Measurements from ENCODE around the gene BMERB1. TPM values are rescaled to one million over a fixed set of nuclear protein-coding genes. Genes with fewer than 3 reads are reported as not detected.

Gene BMERB1
- total RNA-seq, 1 donor = 57.2 TPM

- DNase-seq (ENCODE audit: insufficient read length, low spot score, missing footprints) = no peak
- Histone ChIP-seq H3K4me2 (ENCODE audit: insufficient read depth, low read length) (peak overlapping the region; percentile 82), H3K9me3 (ENCODE audit: low read depth, low read length) (no peaks in the 10 kb centered on the region), H3K36me3 (ENCODE audit: insufficient read depth, low read length) (no peaks in the 10 kb centered on the region), H3K4me3 (ENCODE audit: insufficient read depth, low read length) (peak overlapping the region; percentile 91), H3K4me1 (ENCODE audit: insufficient read depth, low read length) (peaks cover 16% of the 10 kb centered on the region), H3K27ac (ENCODE audit: low read depth, low read length) (no peak overlapping the region), H4K20me1 (ENCODE audit: insufficient read depth, low read length) (peaks cover 12% of the 10 kb centered on the region), H2AFZ (ENCODE audit: low read length) (peak overlapping the region; percentile 95), H3K27me3 (ENCODE audit: insufficient read depth, low read length) (no peaks in the 10 kb centered on the region), H3K79me2 (ENCODE audit: insufficient read depth, low read length) (peaks cover 47% of the 10 kb centered on the region)
- TF ChIP-seq CTCF (IDR thresholded peaks at IDR 0.05; ENCODE audit: extremely low read depth, low read depth, low read length) = no peak
Measured at GRCh38 chr16:15434079-15434424, 336 bp upstream of the BMERB1 start.

DNA sequence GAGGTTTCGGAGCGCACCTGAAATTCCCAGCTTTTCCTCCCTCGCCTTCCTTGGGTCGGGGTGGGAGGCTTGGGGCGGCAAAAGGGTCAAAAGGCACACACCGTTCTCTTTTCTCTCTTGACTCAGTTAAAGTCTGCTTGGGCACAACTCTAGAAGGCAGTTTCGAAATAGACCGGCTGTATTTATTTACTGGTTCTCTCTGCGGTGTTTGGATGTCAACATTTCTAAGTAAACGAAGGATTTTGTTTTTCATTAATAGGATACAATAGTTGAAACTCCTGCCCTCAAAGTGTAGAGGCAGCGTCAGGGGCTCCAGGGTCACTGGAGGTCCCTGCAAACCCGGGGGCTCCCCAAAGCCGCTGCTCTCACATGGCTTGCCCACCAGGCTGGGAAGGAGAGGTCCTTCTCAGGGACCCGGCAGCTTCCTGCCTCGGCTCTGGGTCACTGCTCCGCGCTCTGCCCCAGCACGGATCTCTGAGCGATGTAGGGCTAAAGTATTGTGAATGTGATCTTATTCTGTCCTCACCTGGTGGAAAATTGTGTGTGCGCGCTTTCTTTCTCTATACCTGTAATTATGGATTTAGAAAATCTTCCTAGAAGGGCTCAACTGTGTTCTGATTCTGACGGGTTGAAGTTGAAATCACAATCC, 952 bp downstream of the BMERB1 start:
- H4K20me1 ChIP-seq (ENCODE audit: insufficient read depth, low read length) = peaks cover 14% of the 10 kb centered on the region
- TF ChIP-seq CTCF (IDR thresholded peaks at IDR 0.05; ENCODE audit: extremely low read depth, low read depth, low read length) = no peak
- peak overlapping the region; percentile 34 for H3K27ac ChIP-seq (ENCODE audit: low read depth, low read length)
- no peaks in the 10 kb centered on the region for H3K9me3 ChIP-seq (ENCODE audit: low read depth, low read length)
- H3K4me2 ChIP-seq (ENCODE audit: insufficient read depth, low read length) = peak overlapping the region; percentile 82
- peak overlapping the region; percentile 88 for H2AFZ ChIP-seq (ENCODE audit: low read length)
- peaks cover 54% of the 10 kb centered on the region for H3K79me2 ChIP-seq (ENCODE audit: insufficient read depth, low read length)
- peak; percentile 78 for DNase-seq (ENCODE audit: insufficient read length, low spot score, missing footprints)
- no peaks in the 10 kb centered on the region for H3K27me3 ChIP-seq (ENCODE audit: insufficient read depth, low read length)
- peaks cover 25% of the 10 kb centered on the region for H3K4me1 ChIP-seq (ENCODE audit: insufficient read depth, low read length)
- H3K4me3 ChIP-seq (ENCODE audit: insufficient read depth, low read length) = peak overlapping the region; percentile 91
- no peaks in the 10 kb centered on the region for H3K36me3 ChIP-seq (ENCODE audit: insufficient read depth, low read length)

- Histone ChIP-seq H3K4me2 (ENCODE audit: insufficient read depth, low read length) (peak overlapping the region; percentile 9), H3K27ac (ENCODE audit: low read depth, low read length) (peak overlapping the region; percentile 90), H3K79me2 (ENCODE audit: insufficient read depth, low read length) (peaks cover 79% of the 10 kb centered on the region), H3K27me3 (ENCODE audit: insufficient read depth, low read length) (no peaks in the 10 kb centered on the region), H3K36me3 (ENCODE audit: insufficient read depth, low read length) (no peaks in the 10 kb centered on the region), H3K4me3 (ENCODE audit: insufficient read depth, low read length) (no peak overlapping the region), H4K20me1 (ENCODE audit: insufficient read depth, low read length) (peaks cover 20% of the 10 kb centered on the region), H3K9me3 (ENCODE audit: low read depth, low read length) (no peaks in the 10 kb centered on the region), H2AFZ (ENCODE audit: low read length) (no peak overlapping the region), H3K4me1 (ENCODE audit: insufficient read depth, low read length) (peaks cover 46% of the 10 kb centered on the region)
- no peak for DNase-seq (ENCODE audit: insufficient read length, low spot score, missing footprints)
- no peak for TF ChIP-seq CTCF (IDR thresholded peaks at IDR 0.05; ENCODE audit: extremely low read depth, low read depth, low read length)
Measured at GRCh38 chr16:15439102-15439501, 4.7 kb downstream of the BMERB1 start.

DNA sequence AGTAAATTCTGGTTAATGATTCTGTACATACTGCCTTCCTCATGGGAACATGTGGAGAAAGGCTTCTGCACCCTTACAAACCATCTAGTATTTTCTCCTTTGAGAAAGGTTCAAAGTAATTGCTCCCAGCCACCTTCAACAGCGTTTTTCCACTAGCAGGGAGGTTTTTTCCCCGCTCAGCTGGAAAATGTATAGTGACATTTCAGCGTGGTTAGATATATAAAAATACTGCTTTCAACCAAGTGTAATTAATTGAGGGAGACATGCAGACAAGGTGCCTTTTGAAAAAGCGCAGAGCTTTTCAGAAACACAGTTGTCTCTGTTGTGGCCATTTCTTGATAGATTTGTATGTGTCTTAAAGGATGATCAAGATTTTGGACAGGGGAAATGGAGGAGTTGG, 5.1 kb downstream of the BMERB1 start:
- TF ChIP-seq CTCF (IDR thresholded peaks at IDR 0.05; ENCODE audit: extremely low read depth, low read depth, low read length) = no peak
- no peak for DNase-seq (ENCODE audit: insufficient read length, low spot score, missing footprints)
- no peaks in the 10 kb centered on the region for H3K36me3 ChIP-seq (ENCODE audit: insufficient read depth, low read length)
- peaks cover 80% of the 10 kb centered on the region for H3K79me2 ChIP-seq (ENCODE audit: insufficient read depth, low read length)
- no peak overlapping the region for H3K4me3 ChIP-seq (ENCODE audit: insufficient read depth, low read length)
- no peaks in the 10 kb centered on the region for H3K9me3 ChIP-seq (ENCODE audit: low read depth, low read length)
- H3K4me1 ChIP-seq (ENCODE audit: insufficient read depth, low read length) = peaks cover 46% of the 10 kb centered on the region
- peaks cover 20% of the 10 kb centered on the region for H4K20me1 ChIP-seq (ENCODE audit: insufficient read depth, low read length)
- peak overlapping the region; percentile 63 for H3K4me2 ChIP-seq (ENCODE audit: insufficient read depth, low read length)
- no peak overlapping the region for H2AFZ ChIP-seq (ENCODE audit: low read length)
- no peaks in the 10 kb centered on the region for H3K27me3 ChIP-seq (ENCODE audit: insufficient read depth, low read length)
- peak overlapping the region; percentile 90 for H3K27ac ChIP-seq (ENCODE audit: low read depth, low read length)

Data from osteoblast (primary cell).